ENCODE results near the gene DMBX1.

DNA sequence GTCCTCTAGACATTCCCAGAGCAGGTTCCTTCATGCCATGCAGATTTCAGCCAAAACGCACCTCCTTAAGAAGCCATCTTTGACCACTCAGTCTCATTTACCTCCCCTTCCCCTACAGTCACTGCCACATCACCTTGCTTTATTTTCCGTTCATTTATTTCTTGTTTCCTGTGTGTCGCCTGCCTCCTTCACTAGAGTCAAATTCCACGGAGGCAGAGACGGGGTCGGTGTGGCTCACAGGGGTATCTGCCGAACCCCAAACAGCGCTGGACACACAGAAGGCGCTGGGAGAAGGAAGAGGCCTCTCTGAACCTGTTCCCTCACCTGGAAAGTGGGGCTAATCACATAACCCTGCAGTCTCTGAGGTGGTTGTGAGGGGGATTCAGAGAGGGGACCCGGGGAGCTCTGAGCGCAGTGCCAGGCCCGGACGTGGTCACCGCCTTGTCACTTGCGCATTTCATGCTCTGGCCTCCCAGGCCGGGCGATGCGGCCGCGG, 23.6 kb upstream of the DMBX1 start:
- TF ChIP-seq CTCF (IDR thresholded peaks at IDR 0.05; ENCODE audit: low read length) (no peak), EZH2 (IDR thresholded peaks at IDR 0.05; ENCODE audit: borderline replicate concordance, low read length) (no peak)
